ENCODE results near the gene YIF1A.

YIF1A gene

DNA sequence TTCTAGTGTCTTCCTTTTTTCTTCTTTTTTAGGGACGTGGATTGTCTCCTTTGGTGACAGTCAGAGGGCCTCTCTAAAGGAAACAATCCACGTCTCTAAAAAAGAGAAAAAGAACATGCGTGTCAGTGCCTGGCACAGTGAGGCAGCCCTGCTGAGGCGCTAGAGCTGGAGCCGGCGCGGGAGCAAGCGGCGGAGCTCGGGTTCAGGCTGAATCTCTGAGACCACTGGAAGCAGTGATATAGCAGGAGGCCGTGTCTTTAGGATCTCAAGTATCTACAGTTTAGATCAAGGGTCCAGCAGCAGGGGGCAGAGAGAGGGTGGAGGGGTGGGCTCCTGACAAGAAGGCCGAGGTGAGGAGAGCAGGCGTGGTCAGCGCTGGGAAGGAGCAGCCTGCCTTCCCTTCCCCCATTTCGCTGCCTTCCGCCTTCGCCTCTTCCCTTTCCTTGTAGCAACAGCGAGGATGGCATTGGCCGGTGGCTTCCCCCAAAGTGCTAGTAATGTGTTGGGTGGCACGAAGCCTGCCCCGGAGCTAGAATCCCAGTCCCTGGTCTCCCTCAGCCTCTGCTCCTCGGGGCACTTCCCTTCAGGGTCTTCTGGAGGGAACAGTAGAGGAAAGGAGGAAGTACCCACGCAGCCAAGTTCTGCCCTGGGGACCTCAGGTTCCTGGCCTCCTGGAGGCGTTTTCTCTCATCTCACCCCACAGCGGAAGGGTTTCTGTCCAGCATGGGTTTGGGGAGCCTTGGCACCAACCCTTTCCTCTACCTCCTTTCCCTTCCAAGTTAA lies 48.8 kb downstream of the YIF1A start:
- DNase-seq: no peak

DNA sequence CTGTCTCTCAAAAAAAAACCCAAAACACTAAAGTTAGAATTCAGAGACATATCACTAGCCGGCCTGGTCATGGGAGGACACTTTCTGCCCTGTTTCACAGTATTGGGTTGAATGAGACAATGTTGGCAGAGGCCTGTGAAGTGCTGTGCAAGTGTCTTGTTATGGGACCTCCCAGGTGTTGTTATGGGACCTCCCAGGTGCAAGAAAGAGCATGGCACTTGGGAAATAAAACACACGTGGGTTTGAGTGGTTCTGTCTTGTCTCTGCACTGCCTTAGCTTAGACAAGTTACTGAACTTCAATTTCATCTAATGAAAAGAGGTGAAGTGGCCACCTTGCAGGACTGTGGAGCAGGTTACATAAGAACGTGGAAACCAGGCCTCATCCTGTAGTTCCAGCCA lies 49.4 kb downstream of the YIF1A start:
- no peak for DNase-seq

DNA sequence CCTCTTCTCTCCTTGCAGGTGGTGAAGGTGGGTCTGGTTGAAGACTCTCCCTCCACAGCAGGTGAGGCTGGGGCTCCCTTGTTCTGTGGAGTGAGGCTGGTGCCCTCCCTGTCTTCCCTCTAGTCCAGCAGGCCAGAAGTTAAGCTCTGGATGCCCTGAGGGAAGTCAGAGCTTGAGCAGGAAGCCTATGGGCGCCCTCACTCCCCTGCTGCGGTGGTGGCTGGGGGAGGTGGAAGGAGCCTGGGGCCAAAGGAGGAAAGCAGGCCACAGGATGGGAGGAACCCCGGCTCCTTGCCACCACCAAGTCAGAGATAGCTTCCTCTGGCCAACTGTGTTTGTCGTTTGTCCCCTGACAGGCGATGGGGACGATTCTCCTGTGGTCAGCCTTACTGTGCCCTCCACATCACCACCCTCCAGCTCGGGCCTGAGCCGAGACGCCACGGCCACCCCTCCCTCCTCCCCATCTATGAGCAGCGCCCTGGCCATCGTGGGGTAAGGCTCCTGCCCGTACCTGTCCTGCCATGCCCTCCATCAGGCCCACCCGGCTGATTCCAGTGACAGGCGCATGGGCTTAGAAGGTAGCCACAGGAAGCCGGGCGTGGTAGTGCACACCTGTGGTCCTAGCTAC lies 50.0 kb downstream of the YIF1A start:
- DNase-seq: no peak

GRCh38 chr11:66237867-66238266 lies 51.1 kb downstream of the YIF1A start:
- no peak for DNase-seq

- DNase-seq: no peak
Measured at GRCh38 chr11:66235141-66235540, 53.8 kb downstream of the YIF1A start.
